WTC11 (cell line): ENCODE measurements around the gene UBR4. TPM values are rescaled to one million over a fixed set of nuclear protein-coding genes. Genes with fewer than 3 reads are reported as not detected.

Experiments
- ATAC-seq: fragments of 200-7000 bp; cut with Tn5 transposase; 2 replicates; pipeline ENCODE4 v1.10.0; 2021; ENCODE audit warnings: mild to moderate bottlenecking, moderate library complexity
- CTCF ChIA-PET: fragments of 300-600 bp; sonication (Branson Sonifier 250); formaldehyde crosslinking; loops from one replicate; lab custom pipeline; 2021; ENCODE audit warnings: antibody characterized with exemption; lab: Charles Lee
- POLR2A ChIA-PET: fragments of 350-600 bp; sonication (Branson Sonifier 250); formaldehyde crosslinking; loops from one replicate; lab custom pipeline; 2021; ENCODE audit warnings: antibody characterized with exemption; lab: Charles Lee
- DNase-seq: peaks from one replicate; pipeline ENCODE4 v3.0.0; 2021; ENCODE audit warnings: low spot score
- H3K27ac Mint-ChIP-seq: 2 replicates; pipeline ENCODE4 v1.8.0; 2021; ENCODE audit warnings: mixed read lengths
- H3K27me3 Mint-ChIP-seq: 2 replicates; pipeline ENCODE4 v1.8.0; 2021; ENCODE audit warnings: low read depth, mild to moderate bottlenecking, moderate library complexity, mixed read lengths
- H3K36me3 Mint-ChIP-seq: 2 replicates; pipeline ENCODE4 v1.8.0; 2021; ENCODE audit warnings: mixed read lengths
- H3K4me1 Mint-ChIP-seq: 2 replicates; pipeline ENCODE4 v1.8.0; 2022; ENCODE audit warnings: mixed read lengths
- H3K4me3 Mint-ChIP-seq: 2 replicates; pipeline ENCODE4 v1.8.0; 2021; ENCODE audit warnings: mild to moderate bottlenecking, moderate library complexity, mixed read lengths
- H3K9me3 Mint-ChIP-seq: 2 replicates; pipeline ENCODE4 v1.8.0; 2021; ENCODE audit warnings: mixed read lengths
- AFF4 ChIP-seq: sonication (generic); formaldehyde crosslinking; IDR thresholded peaks from 2 replicates; pipeline ENCODE4 v1.8.1; 2023; ENCODE audit warnings: mild to moderate bottlenecking, missing genetic modification reagents, borderline replicate concordance
- ATF3 ChIP-seq: sonication (generic); formaldehyde crosslinking; conservative IDR thresholded peaks from 2 replicates; pipeline ENCODE4 v1.8.1; 2022; ENCODE audit warnings: mild to moderate bottlenecking, missing genetic modification reagents
- CDX4 ChIP-seq: fragments of 250-450 bp; sonication (Bioruptor Pico); IDR thresholded peaks from 2 replicates; pipeline ENCODE4 v1.9.0; 2021; ENCODE audit warnings: moderate library complexity, mild to moderate bottlenecking, inconsistent platforms, borderline replicate concordance
- CREM ChIP-seq: sonication (generic); formaldehyde crosslinking; IDR thresholded peaks from 2 replicates; pipeline ENCODE4 v1.8.1; 2022; ENCODE audit warnings: mild to moderate bottlenecking, missing genetic modification reagents, moderate library complexity
- E2F5 ChIP-seq: sonication (generic); formaldehyde crosslinking; IDR thresholded peaks from 2 replicates; pipeline ENCODE4 v1.8.1; 2022; ENCODE audit warnings: mild to moderate bottlenecking, moderate library complexity, missing genetic modification reagents
- FOXJ3 ChIP-seq: sonication (generic); formaldehyde crosslinking; IDR thresholded peaks from 2 replicates; pipeline ENCODE4 v1.9.0; 2021; ENCODE audit warnings: missing genetic modification reagents, mild to moderate bottlenecking, borderline replicate concordance
- FOXK1 ChIP-seq: sonication (generic); formaldehyde crosslinking; IDR thresholded peaks from 2 replicates; pipeline ENCODE4 v1.8.0; 2022; ENCODE audit warnings: mild to moderate bottlenecking, moderate library complexity, missing genetic modification reagents
- NR3C1 ChIP-seq: sonication (generic); formaldehyde crosslinking; conservative IDR thresholded peaks from 2 replicates; pipeline ENCODE4 v1.8.1; 2023; ENCODE audit warnings: low read depth, mild to moderate bottlenecking, missing genetic modification reagents
- PRDM15 ChIP-seq: sonication (generic); formaldehyde crosslinking; IDR thresholded peaks from 2 replicates; pipeline ENCODE4 v1.8.0; 2022; ENCODE audit warnings: missing genetic modification reagents
- RORB ChIP-seq: fragments of 250-450 bp; sonication (Bioruptor Pico); IDR thresholded peaks from 2 replicates; pipeline ENCODE4 v1.9.0; 2021; ENCODE audit warnings: mild to moderate bottlenecking
- SMAD3 ChIP-seq: sonication (generic); formaldehyde crosslinking; IDR thresholded peaks from 2 replicates; pipeline ENCODE4 v1.8.0; 2022; ENCODE audit warnings: missing genetic modification reagents, mild to moderate bottlenecking, borderline replicate concordance
- SMAD4 ChIP-seq: sonication (generic); formaldehyde crosslinking; IDR thresholded peaks from 2 replicates; pipeline ENCODE4 v1.8.0; 2022; ENCODE audit warnings: mild to moderate bottlenecking, missing genetic modification reagents
- SP1 ChIP-seq: sonication (generic); formaldehyde crosslinking; conservative IDR thresholded peaks from 2 replicates; pipeline ENCODE4 v1.8.1; 2022; ENCODE audit warnings: missing genetic modification reagents
- ZBTB21 ChIP-seq: sonication (generic); formaldehyde crosslinking; IDR thresholded peaks from 2 replicates; pipeline ENCODE4 v1.8.1; 2023; ENCODE audit warnings: mild to moderate bottlenecking, missing genetic modification reagents, borderline replicate concordance
- ZNF232 ChIP-seq: sonication (generic); formaldehyde crosslinking; IDR thresholded peaks from 2 replicates; pipeline ENCODE4 v1.8.0; 2022; ENCODE audit warnings: mild to moderate bottlenecking, missing genetic modification reagents
- ZNF281 ChIP-seq: sonication (generic); formaldehyde crosslinking; IDR thresholded peaks from 2 replicates; pipeline ENCODE4 v1.8.0; 2023; ENCODE audit warnings: mild to moderate bottlenecking, missing genetic modification reagents
- ZNF317 ChIP-seq: sonication (generic); formaldehyde crosslinking; IDR thresholded peaks from 2 replicates; pipeline ENCODE4 v1.8.1; 2023; ENCODE audit warnings: low read depth, mild to moderate bottlenecking, moderate library complexity, missing genetic modification reagents, borderline replicate concordance
- ZNF416 ChIP-seq: fragments of 250-450 bp; sonication (Bioruptor Pico); IDR thresholded peaks from 2 replicates; pipeline ENCODE4 v1.9.0; 2021; ENCODE audit warnings: mild to moderate bottlenecking, inconsistent platforms
- total RNA-seq: library from RNA; stranded (reverse); gene quantifications from 3 replicates; pipeline ENCODE4 v1.2.3, GENCODE V29; 2021

The UBR4 gene
- total RNA-seq, 1 experiment from 2014 or later: 179 TPM

GRCh38 chr1:19080721-19081120 lies 129.3 kb downstream of the UBR4 start:
- ATAC-seq: no peak
- Mint-ChIP-seq H3K27me3 (no peaks in the 10 kb centered on the region), H3K9me3 (no peaks in the 10 kb centered on the region), H3K36me3 (peaks cover 89% of the 10 kb centered on the region), H3K27ac (no peak overlapping the region), H3K4me1 (no peaks in the 10 kb centered on the region), H3K4me3 (no peak overlapping the region)
- POLR2A ChIA-PET: no interaction called here
- TF ChIP-seq SMAD4 (CRISPR knock-in tag) (no peak), ZNF232 (CRISPR knock-in tag) (no peak), CDX4 (CRISPR knock-in tag) (no peak), ZNF281 (CRISPR knock-in tag) (no peak), E2F5 (CRISPR knock-in tag) (no peak), ZNF416 (CRISPR knock-in tag) (no peak), ATF3 (no peak), FOXK1 (no peak), CREM (CRISPR knock-in tag) (no peak), RORB (CRISPR knock-in tag) (no peak), SMAD3 (no peak), ZBTB21 (no peak), ZNF317 (CRISPR knock-in tag) (no peak), PRDM15 (CRISPR knock-in tag) (no peak), AFF4 (CRISPR knock-in tag) (no peak), SP1 (CRISPR knock-in tag) (no peak), NR3C1 (CRISPR knock-in tag) (no peak), FOXJ3 (no peak)
- no peak for DNase-seq
- CTCF ChIA-PET: interaction anchor here (1.0 kb wide), 1 partner anchor 167 kb away, joined by 3 read pairs; no protein-coding TSS in a partner anchor
